AG04450 (cell line): ENCODE results near the gene DPP6. TPM values are rescaled to one million over a fixed set of nuclear protein-coding genes. Genes with fewer than 3 reads are reported as not detected.

Experiments used
- CTCF ChIA-PET: fragments of 300-600, 350-600 bp; formaldehyde crosslinking; extraction: SDS; loops from one replicate; lab custom pipeline; 2022; ENCODE audit warnings: antibody characterized with exemption, inconsistent platforms; lab: Charles Lee
- POLR2A ChIA-PET: fragments of 350-600 bp; formaldehyde crosslinking; extraction: SDS; loops from one replicate; lab custom pipeline; 2021; ENCODE audit warnings: antibody characterized with exemption, inconsistent platforms; lab: Yijun Ruan, JAX
- DNase-seq: peaks from one replicate; pipeline ENCODE4 v3.0.0-alpha.2; 2011; ENCODE audit warnings: low read depth, low spot score
- H3K27ac ChIP-seq: one replicate; pipeline ENCODE4 v1.5.1; 2012; ENCODE audit warnings: low read depth, low read length, control low read depth
- H3K27me3 ChIP-seq: one replicate; pipeline ENCODE4 v1.6.0; 2012; ENCODE audit warnings: low read length; ENCODE audit not compliant: control insufficient read depth, insufficient read depth
- H3K4me3 ChIP-seq: 2 replicates; pipeline ENCODE4 v1.5.1; 2011; ENCODE audit warnings: mild to moderate bottlenecking, low read depth, low read length, control low read depth
- H3K9me3 ChIP-seq: 2 replicates; pipeline ENCODE4 v1.5.1; 2012; ENCODE audit warnings: low read length; ENCODE audit not compliant: control insufficient read depth, insufficient read depth
- polyA plus RNA-seq: library from polyadenylated mRNA; depleted of rRNA; stranded (reverse); fragments of >200 nt; gene quantifications from 2 replicates; pipeline ENCODE4 v1.2.3, GENCODE V29; 2011
- TF ChIP-seq, protein P1 (sequence below): IDR thresholded peaks from 2 replicates; pipeline ENCODE4 v1.5.1; 2011; ENCODE audit warnings: low read depth, low read length, control low read depth, inconsistent platforms

Gene DPP6
- polyA plus RNA-seq, 1 experiment = not detected

DNA sequence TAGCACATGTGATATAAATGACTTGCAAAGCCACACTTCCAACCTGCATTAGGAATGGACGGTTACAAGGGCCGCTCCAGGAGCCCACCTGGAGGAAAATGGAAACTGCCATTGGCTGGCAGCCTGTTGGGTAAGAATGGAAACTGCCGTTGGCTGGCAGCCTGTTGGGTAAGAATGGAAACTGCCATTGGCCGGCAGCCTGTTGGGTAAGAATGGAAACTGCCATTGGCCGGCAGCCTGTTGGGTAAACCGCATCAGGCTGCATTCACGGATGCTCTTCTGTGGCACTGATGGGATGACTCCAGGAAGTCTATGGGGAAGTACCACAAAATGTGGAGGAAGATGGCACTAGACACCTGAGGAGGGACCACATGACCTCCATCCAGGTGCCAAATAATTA lies 143.1 kb downstream of the DPP6 start:
- Histone ChIP-seq H3K27ac (no peak overlapping the region), H3K9me3 (peaks cover 44% of the 10 kb centered on the region), H3K4me3 (no peak overlapping the region), H3K27me3 (no peaks in the 10 kb centered on the region)
- TF ChIP-seq, protein P1, sequence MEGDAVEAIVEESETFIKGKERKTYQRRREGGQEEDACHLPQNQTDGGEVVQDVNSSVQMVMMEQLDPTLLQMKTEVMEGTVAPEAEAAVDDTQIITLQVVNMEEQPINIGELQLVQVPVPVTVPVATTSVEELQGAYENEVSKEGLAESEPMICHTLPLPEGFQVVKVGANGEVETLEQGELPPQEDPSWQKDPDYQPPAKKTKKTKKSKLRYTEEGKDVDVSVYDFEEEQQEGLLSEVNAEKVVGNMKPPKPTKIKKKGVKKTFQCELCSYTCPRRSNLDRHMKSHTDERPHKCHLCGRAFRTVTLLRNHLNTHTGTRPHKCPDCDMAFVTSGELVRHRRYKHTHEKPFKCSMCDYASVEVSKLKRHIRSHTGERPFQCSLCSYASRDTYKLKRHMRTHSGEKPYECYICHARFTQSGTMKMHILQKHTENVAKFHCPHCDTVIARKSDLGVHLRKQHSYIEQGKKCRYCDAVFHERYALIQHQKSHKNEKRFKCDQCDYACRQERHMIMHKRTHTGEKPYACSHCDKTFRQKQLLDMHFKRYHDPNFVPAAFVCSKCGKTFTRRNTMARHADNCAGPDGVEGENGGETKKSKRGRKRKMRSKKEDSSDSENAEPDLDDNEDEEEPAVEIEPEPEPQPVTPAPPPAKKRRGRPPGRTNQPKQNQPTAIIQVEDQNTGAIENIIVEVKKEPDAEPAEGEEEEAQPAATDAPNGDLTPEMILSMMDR = no peak
- ChIA-PET CTCF (no interaction called here), POLR2A (no interaction called here)
- no peak for DNase-seq

DNA sequence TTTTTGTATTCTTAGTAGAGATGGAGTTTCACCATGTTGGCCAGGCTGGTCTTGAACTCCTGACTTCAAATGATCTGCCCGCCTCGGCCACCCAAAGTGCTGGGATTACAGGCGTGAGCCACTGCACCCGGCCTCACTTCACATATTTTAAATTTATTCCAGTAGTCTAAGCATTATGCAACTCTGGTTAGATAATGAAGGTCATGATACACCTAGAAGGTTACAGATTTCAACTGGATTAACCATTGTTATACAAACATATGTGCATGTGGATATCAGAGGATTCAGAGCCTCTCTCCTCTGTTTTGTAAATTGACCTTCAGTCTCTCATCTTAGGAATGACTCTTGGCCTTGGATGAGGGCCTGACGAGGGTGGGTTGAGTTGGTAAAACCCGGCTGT lies 146.3 kb downstream of the DPP6 start:
- DNase-seq = no peak
- POLR2A ChIA-PET = no interaction called here
- CTCF ChIA-PET = no interaction called here
- H3K27ac ChIP-seq = no peak overlapping the region
- H3K4me3 ChIP-seq = no peak overlapping the region
- no peaks in the 10 kb centered on the region for H3K27me3 ChIP-seq
- H3K9me3 ChIP-seq = peaks cover 46% of the 10 kb centered on the region
- TF ChIP-seq, protein P1 = no peak

DNA sequence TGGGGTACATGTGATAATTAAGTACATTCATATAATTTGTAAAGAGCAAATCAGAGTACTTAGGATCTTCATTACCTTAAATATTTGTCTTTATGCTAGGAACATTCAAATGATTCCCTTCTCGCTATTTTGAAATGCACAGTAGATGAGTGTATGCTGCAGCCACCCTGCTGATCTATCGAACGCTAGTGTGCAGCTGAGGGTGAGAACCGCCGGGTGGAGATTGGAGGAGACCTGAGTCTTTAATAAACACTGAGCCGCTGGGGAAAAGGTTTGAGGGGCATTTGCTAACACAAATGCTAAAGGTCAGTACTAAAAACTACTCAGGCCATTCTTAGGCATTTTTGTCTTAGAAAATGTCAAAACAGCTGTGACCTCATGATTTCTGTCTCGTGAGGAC lies 148.0 kb downstream of the DPP6 start:
- no peak for DNase-seq
- TF ChIP-seq, protein P1 = no peak
- H3K4me3 ChIP-seq = no peak overlapping the region
- no peak overlapping the region for H3K27ac ChIP-seq
- ChIA-PET POLR2A (no interaction called here), CTCF (no interaction called here)
- no peaks in the 10 kb centered on the region for H3K27me3 ChIP-seq
- H3K9me3 ChIP-seq = peaks cover 51% of the 10 kb centered on the region

DNA sequence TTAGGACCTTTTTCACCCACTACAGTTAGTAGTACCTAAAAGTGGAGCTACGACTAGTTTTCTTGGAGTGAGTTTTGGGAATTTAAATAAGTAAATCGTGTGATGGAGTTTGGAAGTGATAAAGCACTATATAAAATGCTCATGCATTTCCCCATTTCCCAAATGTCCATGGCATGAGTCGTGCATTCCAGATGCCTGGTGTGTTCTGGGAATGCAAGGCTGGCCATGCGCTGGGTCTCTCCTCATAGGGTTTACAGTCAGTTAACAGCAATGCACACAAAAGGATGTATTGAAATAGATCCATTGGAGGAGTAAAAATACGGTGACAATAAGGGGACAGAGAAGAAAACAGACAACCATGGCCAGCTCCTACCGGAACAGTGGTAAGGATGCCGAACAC lies 149.8 kb downstream of the DPP6 start:
- no peaks in the 10 kb centered on the region for H3K27me3 ChIP-seq
- TF ChIP-seq, protein P1 = no peak
- no peak overlapping the region for H3K4me3 ChIP-seq
- no peak overlapping the region for H3K27ac ChIP-seq
- no peak for DNase-seq
- CTCF ChIA-PET = no interaction called here
- H3K9me3 ChIP-seq = peaks cover 50% of the 10 kb centered on the region
- POLR2A ChIA-PET = no interaction called here

DNA sequence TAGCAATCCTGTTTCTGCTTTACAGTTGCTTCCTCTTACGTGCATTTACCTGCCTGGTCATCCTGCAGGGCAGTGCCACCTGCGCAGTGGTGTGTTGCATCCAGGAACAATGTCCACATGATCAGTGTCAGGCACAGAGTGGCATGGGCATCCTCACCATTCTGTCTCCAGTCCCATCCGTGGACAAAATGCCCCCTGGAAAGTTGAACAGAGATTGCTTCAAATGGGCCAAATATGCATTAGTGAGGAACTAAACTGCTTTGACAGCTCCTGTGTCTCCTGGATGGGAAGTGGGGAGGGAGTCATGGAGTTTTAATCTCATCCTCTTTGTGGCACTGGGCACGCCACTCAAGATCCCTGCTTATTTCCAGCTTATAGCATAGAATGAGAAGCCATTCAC lies 151.8 kb downstream of the DPP6 start:
- POLR2A ChIA-PET = no interaction called here
- CTCF ChIA-PET = no interaction called here
- TF ChIP-seq, protein P1 = no peak
- Histone ChIP-seq H3K4me3 (no peak overlapping the region), H3K9me3 (peaks cover 41% of the 10 kb centered on the region), H3K27me3 (no peaks in the 10 kb centered on the region), H3K27ac (no peak overlapping the region)
- no peak for DNase-seq
